Right lobe of liver (tissue), 6 donors: ENCODE data around the gene IQUB. TPM values are rescaled to one million over a fixed set of nuclear protein-coding genes. Genes with fewer than 3 reads are reported as not detected.

ENCODE experiments used
- ATAC-seq, 4 donors: fragments of 200-7000 bp; cut with Tn5 transposase; one replicate each; pipeline ENCODE4 v1.9.1; 2020; ENCODE audit warnings: mild to moderate bottlenecking in 4 of 4, moderate library complexity in 4 of 4
- DNase-seq, 3 donors: peaks; one replicate each; pipeline ENCODE4 v3.0.0-alpha.2; 2020
- H3K27ac ChIP-seq, 3 donors: fragments of 200-600 bp; one replicate each; pipeline ENCODE4 v1.8.0; 2022
- H3K27me3 ChIP-seq, 2 donors: fragments of 200-600 bp; one replicate each; pipeline ENCODE4 v1.8.0; 2022
- H3K36me3 ChIP-seq, 4 donors: fragments of 200-600 bp; sonication (generic) in 1 of 4; one replicate each; pipeline versions ENCODE4 v1.5.1 to v1.8.0; 2017 to 2022; ENCODE audit warnings: control low read depth in 1 of 4
- H3K4me1 ChIP-seq, 4 donors: fragments of 200-600 bp; sonication (generic) in 1 of 4; one replicate each; pipeline versions ENCODE4 v1.5.1 to v1.8.0; 2017 to 2022; ENCODE audit warnings: control low read depth in 1 of 4
- H3K4me3 ChIP-seq, 3 donors: fragments of 200-600 bp; one replicate each; pipeline ENCODE4 v1.8.0; 2022
- H3K9me3 ChIP-seq, 4 donors: fragments of 200-600 bp; sonication (generic) in 1 of 4; one replicate each; pipeline versions ENCODE4 v1.5.1 to v1.8.0; 2017 to 2022; ENCODE audit warnings: control low read depth in 1 of 4
- POLR2A ChIP-seq: fragments of 450-650 bp; IDR thresholded peaks from one replicate; pipeline ENCODE4 v1.6.1; 2017; ENCODE audit warnings: antibody characterized with exemption, mild to moderate bottlenecking
- WGBS: methylation state at CpG from one replicate; pipeline ENCODE4 v1.1.6; 2018; ENCODE audit warnings: low coverage, low lambda C conversion rate; ENCODE audit not compliant: insufficient coverage; ENCODE audit errors: missing lambda C conversion rate; 5-methylcytosine and 5-hydroxymethylcytosine counted together
- intact Hi-C, 2 donors: fragments of 100-400 bp; cut with DNase I; formaldehyde crosslinking; loops; one replicate each; pipeline versions ENCODE4 v1.11.2 to v1.14.1; 2022
- total RNA-seq, 6 experiments: library from RNA; depleted of rRNA in 2 of 6; stranded (reverse); fragments of >200 nt in 2 of 6; fragmentation: NEBNext Ultra II Directional in 3 of 6; extraction: Animal tissue kit (Norgen Biotek cat#: 25700) in 3 of 6; gene quantifications; one replicate each; pipeline versions ENCODE4 v1.1.0 to v1.2.4, GENCODE V29; 2016 to 2023
- TF ChIP-seq, protein P1 (sequence below), 4 donors: fragments of 200-600 bp in 3 of 4; fragments of 450-650 bp in 1 of 4; IDR thresholded peaks; one replicate each; pipeline versions ENCODE4 v1.5.1 to v1.8.0; 2016 to 2022; ENCODE audit warnings: antibody characterized with exemption in 4 of 4, mild to moderate bottlenecking in 2 of 4
- donor health status: DM: no; HTN: yes; CAD: no.
- donor health status: DM: no; HTN: no; CAD: no.
- donor health status: DM: no; HTN: no; CAD: no.
- donor health status: DM: no; HTN: yes; CAD: no.
- donor health status: DM: no; HTN: yes; CAD: no.

The IQUB gene
- total RNA-seq, 6 experiments from 2014 or later: 0.06 to 0.19 (median 0.10) TPM; not detected in 2

GRCh38 chr7:123557398-123558288 lies 23.2 kb upstream of the IQUB start, which contains the start of gene NDUFA5:
Gene NDUFA5, minus strand, starts transcription at chr7:123557818. Its CDS starts 23 bp downstream, at chr7:123557795.
- peak; percentile 94 to 99 (median 96) for DNase-seq
- peaks cover 0 to 3% (median 0%) of the 10 kb centered on the region in 4 donors for H3K36me3 ChIP-seq
- H3K27ac ChIP-seq: peak within 1 kb of the TSS; percentile 81 to 92 (median 82)
- intact Hi-C loops: no loop called here
- H3K4me1 ChIP-seq: peaks cover 0 to 8% (median 0%) of the 10 kb centered on the region in 4 donors
- TF ChIP-seq, protein P1, sequence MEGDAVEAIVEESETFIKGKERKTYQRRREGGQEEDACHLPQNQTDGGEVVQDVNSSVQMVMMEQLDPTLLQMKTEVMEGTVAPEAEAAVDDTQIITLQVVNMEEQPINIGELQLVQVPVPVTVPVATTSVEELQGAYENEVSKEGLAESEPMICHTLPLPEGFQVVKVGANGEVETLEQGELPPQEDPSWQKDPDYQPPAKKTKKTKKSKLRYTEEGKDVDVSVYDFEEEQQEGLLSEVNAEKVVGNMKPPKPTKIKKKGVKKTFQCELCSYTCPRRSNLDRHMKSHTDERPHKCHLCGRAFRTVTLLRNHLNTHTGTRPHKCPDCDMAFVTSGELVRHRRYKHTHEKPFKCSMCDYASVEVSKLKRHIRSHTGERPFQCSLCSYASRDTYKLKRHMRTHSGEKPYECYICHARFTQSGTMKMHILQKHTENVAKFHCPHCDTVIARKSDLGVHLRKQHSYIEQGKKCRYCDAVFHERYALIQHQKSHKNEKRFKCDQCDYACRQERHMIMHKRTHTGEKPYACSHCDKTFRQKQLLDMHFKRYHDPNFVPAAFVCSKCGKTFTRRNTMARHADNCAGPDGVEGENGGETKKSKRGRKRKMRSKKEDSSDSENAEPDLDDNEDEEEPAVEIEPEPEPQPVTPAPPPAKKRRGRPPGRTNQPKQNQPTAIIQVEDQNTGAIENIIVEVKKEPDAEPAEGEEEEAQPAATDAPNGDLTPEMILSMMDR (IDR thresholded peaks at IDR 0.05): no peak
- TF ChIP-seq POLR2A: peak; percentile 52
- peak; percentile 100 for ATAC-seq
- H3K4me3 ChIP-seq: peak within 1 kb of the TSS; percentile 67 to 92 (median 73)
- no peaks in the 10 kb centered on the region for H3K9me3 ChIP-seq
- H3K27me3 ChIP-seq: no peaks in the 10 kb centered on the region
- 0% methylated on average over 28 of the region's 40 CpGs for WGBS

DNA sequence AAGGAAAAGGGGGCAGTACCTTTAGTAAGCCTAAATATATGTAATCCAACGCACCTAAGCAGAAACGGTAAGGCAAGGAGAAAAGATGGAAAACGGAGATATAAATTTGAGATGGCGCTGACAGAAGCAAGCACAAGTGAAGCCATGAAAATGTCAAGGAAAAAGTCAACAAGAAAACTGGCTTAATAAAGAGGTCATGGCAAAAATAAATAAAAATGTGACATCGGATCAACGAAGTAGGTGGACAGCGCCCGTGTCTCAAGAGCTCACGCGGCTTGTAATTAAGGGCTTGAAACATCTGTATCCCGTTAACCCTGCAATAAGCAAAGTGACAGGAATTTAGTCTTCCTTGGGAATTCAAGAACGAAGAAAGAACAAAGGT lies 22.6 kb upstream of the IQUB start:
- no peaks in the 10 kb centered on the region for H3K27me3 ChIP-seq
- 2% methylated on average over 12 of the region's 12 CpGs for WGBS
- H3K27ac ChIP-seq: peak overlapping the region; percentile 81 to 92 (median 82)
- intact Hi-C loops: no loop called here
- peak overlapping the region; percentile 67 to 92 (median 73) for H3K4me3 ChIP-seq
- no peaks in the 10 kb centered on the region for H3K9me3 ChIP-seq
- peaks cover 0 to 8% (median 0%) of the 10 kb centered on the region in 4 donors for H3K4me1 ChIP-seq
- DNase-seq (no peak), ATAC-seq (peak; percentile 8 to 32 (median 20))
- TF ChIP-seq POLR2A: no peak
- TF ChIP-seq, protein P1 (IDR thresholded peaks at IDR 0.05): no peak
- peaks cover 0 to 3% (median 0%) of the 10 kb centered on the region in 4 donors for H3K36me3 ChIP-seq

GRCh38 chr7:123555484-123555883 lies 21.1 kb upstream of the IQUB start:
- TF ChIP-seq, protein P1 (IDR thresholded peaks at IDR 0.05): no peak
- TF ChIP-seq POLR2A: no peak
- H3K27me3 ChIP-seq: no peaks in the 10 kb centered on the region
- no peak overlapping the region for H3K27ac ChIP-seq
- DNase-seq: no peak
- H3K9me3 ChIP-seq: no peaks in the 10 kb centered on the region
- H3K36me3 ChIP-seq: peaks cover 0 to 3% (median 0%) of the 10 kb centered on the region in 4 donors
- no peak for ATAC-seq
- H3K4me1 ChIP-seq: peaks cover 0 to 8% (median 0%) of the 10 kb centered on the region in 4 donors
- intact Hi-C loops: no loop called here
- H3K4me3 ChIP-seq: no peak overlapping the region

DNA sequence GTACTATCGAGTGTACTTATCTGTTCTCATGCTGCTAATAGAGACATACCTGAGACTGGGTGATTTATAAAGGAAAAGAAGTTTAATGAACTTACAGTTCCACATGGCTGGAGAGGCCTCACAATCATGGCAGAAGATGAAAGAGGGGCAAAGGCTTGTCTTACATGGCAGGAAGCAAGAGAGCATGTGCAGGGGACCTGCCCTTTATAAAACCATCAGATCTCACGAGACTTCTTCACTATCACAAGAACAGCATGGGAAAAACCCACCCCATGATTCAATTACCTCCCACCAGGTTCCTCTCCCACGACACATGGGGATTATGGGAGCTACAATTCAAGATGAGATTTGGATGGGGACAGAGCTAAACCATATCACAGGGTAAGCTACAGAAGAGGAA lies 18.8 kb upstream of the IQUB start:
- H3K27me3 ChIP-seq: no peaks in the 10 kb centered on the region
- intact Hi-C loops: no loop called here
- WGBS: 86% methylated on average over 3 of the region's 3 CpGs
- no peaks in the 10 kb centered on the region for H3K9me3 ChIP-seq
- peaks cover 0 to 8% (median 0%) of the 10 kb centered on the region in 4 donors for H3K4me1 ChIP-seq
- H3K4me3 ChIP-seq: no peak overlapping the region
- H3K36me3 ChIP-seq: peaks cover 0 to 15% (median 5%) of the 10 kb centered on the region in 4 donors
- ATAC-seq: no peak
- TF ChIP-seq, protein P1 (IDR thresholded peaks at IDR 0.05): no peak
- TF ChIP-seq POLR2A: no peak
- DNase-seq: no peak
- no peak overlapping the region for H3K27ac ChIP-seq
